PC-9 (cell line): ENCODE results near the gene ACTR1B. TPM values are rescaled to one million over a fixed set of nuclear protein-coding genes. Genes with fewer than 3 reads are reported as not detected.
A peak's percentile ranks its signal among the peaks of the same experiment; 100 is the strongest.

ENCODE experiments used
- BruUV-seq: library from RNA; stranded (reverse); fragments of 400-500 nt; replicated peaks from 2 replicates; lab custom pipeline; 2021; lab: Mats Ljungman, UMichigan
- CTCF ChIA-PET: fragments of 300-600 bp; sonication (Branson Sonifier 250); formaldehyde crosslinking; loops from one replicate; lab custom pipeline; 2022; ENCODE audit warnings: antibody characterized with exemption; lab: Charles Lee
- POLR2A ChIA-PET: fragments of 300-600 bp; sonication (Branson Sonifier 250); formaldehyde crosslinking; loops from one replicate; lab custom pipeline; 2022; ENCODE audit warnings: antibody characterized with exemption; ENCODE audit not compliant: unreplicated experiment; lab: Charles Lee
- DNase-seq, 2 experiments: peaks; one replicate each; pipeline versions ENCODE4 v3.0.0 to v3.0.0-alpha.2; 2015 to 2022; ENCODE audit warnings: mixed read lengths in 1 of 2
- H2AFZ ChIP-seq: fragments of 200-600 bp; sonication (generic); 2 replicates; pipeline ENCODE4 v1.8.1; 2017; ENCODE audit warnings: antibody characterized with exemption
- H3F3A ChIP-seq: fragments of 200-600 bp; sonication (generic); 2 replicates; pipeline ENCODE4 v1.8.1; 2017; ENCODE audit warnings: antibody characterized with exemption, mild to moderate bottlenecking, low read depth; ENCODE audit not compliant: insufficient read depth
- H3K27ac ChIP-seq: fragments of 200-600 bp; sonication (generic); 2 replicates; pipeline ENCODE4 v1.6.1; 2016; ENCODE audit warnings: mixed run types
- H3K27me3 ChIP-seq: fragments of 200-600 bp; sonication (generic); 2 replicates; pipeline ENCODE4 v1.6.1; 2016; ENCODE audit warnings: low read depth, mixed run types; ENCODE audit not compliant: insufficient read depth
- H3K36me3 ChIP-seq: fragments of 200-600 bp; sonication (generic); 2 replicates; pipeline ENCODE4 v1.6.1; 2016; ENCODE audit warnings: low read depth, mixed run types
- H3K4me1 ChIP-seq: fragments of 200-600 bp; sonication (generic); replicated peaks from 2 replicates; pipeline ENCODE4 v1.6.1; 2016; ENCODE audit warnings: mixed run types; ENCODE audit not compliant: insufficient read depth
- H3K4me2 ChIP-seq: fragments of 200-600 bp; sonication (generic); 2 replicates; pipeline ENCODE4 v1.6.1; 2017; ENCODE audit warnings: mixed run types
- H3K4me3 ChIP-seq: fragments of 200-600 bp; sonication (generic); 2 replicates; pipeline ENCODE4 v1.6.1; 2016; ENCODE audit warnings: mixed run types
- H3K79me2 ChIP-seq: fragments of 200-600 bp; sonication (generic); 2 replicates; pipeline ENCODE4 v1.6.1; 2017; ENCODE audit warnings: low read depth, mixed run types
- H3K9me2 ChIP-seq: fragments of 200-600 bp; sonication (generic); 2 replicates; pipeline ENCODE4 v1.8.1; 2017; ENCODE audit warnings: mild to moderate bottlenecking; ENCODE audit not compliant: insufficient read depth
- H3K9me3 ChIP-seq: fragments of 200-600 bp; sonication (generic); 2 replicates; pipeline ENCODE4 v1.8.1; 2016; ENCODE audit warnings: low read depth; ENCODE audit not compliant: insufficient read depth
- H4K20me1 ChIP-seq: fragments of 200-600 bp; sonication (generic); 2 replicates; pipeline ENCODE4 v1.8.1; 2017; ENCODE audit not compliant: insufficient read depth
- CTCF ChIP-seq: fragments of 200-600 bp; sonication (generic); conservative IDR thresholded peaks from 2 replicates; pipeline ENCODE4 v1.6.1; 2017; ENCODE audit warnings: mixed run types, antibody characterized with exemption, mild to moderate bottlenecking, moderate library complexity
- EZH2 ChIP-seq: fragments of 200-600 bp; sonication (generic); IDR thresholded peaks from 2 replicates; pipeline ENCODE4 v1.8.0; 2017; ENCODE audit warnings: antibody characterized with exemption, low read depth
- intact Hi-C: fragments of 100-400 bp; cut with micrococcal nuclease; formaldehyde crosslinking; loops from one replicate; pipeline ENCODE4 v1.10.0; 2022; ENCODE audit not compliant: unreplicated experiment
- total RNA-seq: library from RNA; stranded (reverse); gene quantifications from 2 replicates; pipeline ENCODE4 v1.2.3, GENCODE V29; 2021

ACTR1B gene
- total RNA-seq, 1 experiment from 2014 or later, result 49.9 TPM

DNA sequence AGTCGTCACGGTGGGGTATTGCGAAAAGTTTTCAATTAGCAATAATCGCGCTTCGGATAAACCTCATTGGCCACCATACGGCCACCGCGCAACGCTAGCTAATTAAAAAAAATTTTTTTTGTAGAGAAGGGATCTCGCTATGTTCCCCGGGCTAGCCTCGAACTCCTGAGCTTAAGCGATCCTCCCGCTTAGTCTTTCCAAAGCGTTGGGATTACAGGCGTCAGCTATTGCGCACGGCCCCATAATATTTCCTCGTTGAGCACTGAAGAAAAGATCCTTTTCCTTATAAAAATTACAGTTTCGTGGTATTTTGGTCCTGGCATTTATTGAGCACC, 759 bp upstream of the ACTR1B start:
- H3F3A ChIP-seq, result peaks cover 29% of the 10 kb centered on the region
- CTCF ChIA-PET, result interaction anchor here (0.6 to 3.2 kb wide), 4 partner anchors 18 to 35 kb away, joined by 3 to 13 read pairs (median 6); partner anchors contain the start of gene COX5B
- peaks cover 29% of the 10 kb centered on the region for H3K79me2 ChIP-seq
- H4K20me1 ChIP-seq, result peaks cover 19% of the 10 kb centered on the region; the same call in 1 of the 2 replicates
- TF ChIP-seq EZH2 (no peak), CTCF (peak; percentile 33; the same call in 1 of the 2 replicates)
- peak overlapping the region; percentile 88 for H3K27ac ChIP-seq
- BruUV-seq, result TSS peak; percentile 71
- peak overlapping the region; percentile 78 for H3K4me2 ChIP-seq
- peak overlapping the region; percentile 61 for H3K4me3 ChIP-seq
- H3K9me3 ChIP-seq, result no peaks in the 10 kb centered on the region
- intact Hi-C loops, result loop anchor here (1.0 kb wide), 3 partner anchors 19 to 73 kb away; no protein-coding TSS in a partner anchor
- POLR2A ChIA-PET, result interaction anchor here (0.5 to 2.6 kb wide), 7 partner anchors 12 to 880 kb away, joined by 3 to 67 read pairs (median 5); partner anchors contain the start of gene COX5B
- H3K9me2 ChIP-seq, result no peaks in the 10 kb centered on the region
- no peaks in the 10 kb centered on the region for H3K36me3 ChIP-seq
- peak overlapping the region; percentile 85 for H2AFZ ChIP-seq
- H3K27me3 ChIP-seq, result no peaks in the 10 kb centered on the region
- H3K4me1 ChIP-seq, result peaks cover 20% of the 10 kb centered on the region
- DNase-seq, result no peak

GRCh38 chr2:97663626-97663961, 250 bp downstream of the ACTR1B start:
- ChIA-PET POLR2A (interaction anchor here (0.5 to 2.6 kb wide), 6 partner anchors 18 to 486 kb away, joined by 3 to 67 read pairs (median 3); partner anchors contain the start of gene COX5B), CTCF (interaction anchor here (0.6 to 3.2 kb wide), 4 partner anchors 17 to 73 kb away, joined by 3 to 13 read pairs (median 6); partner anchors contain the start of gene COX5B)
- intact Hi-C loops, result loop anchor here (1.0 kb wide), 1 partner anchor 28 kb away; no protein-coding TSS in a partner anchor
- Histone ChIP-seq H3K36me3 (no peaks in the 10 kb centered on the region), H3K79me2 (peaks cover 29% of the 10 kb centered on the region), H3K27me3 (no peaks in the 10 kb centered on the region), H3K9me2 (no peaks in the 10 kb centered on the region), H2AFZ (peak overlapping the region; percentile 72), H3F3A (peaks cover 29% of the 10 kb centered on the region), H3K27ac (peak overlapping the region; percentile 77), H3K4me2 (peak overlapping the region; percentile 78), H3K9me3 (no peaks in the 10 kb centered on the region), H3K4me3 (peak overlapping the region; percentile 75), H3K4me1 (peaks cover 20% of the 10 kb centered on the region), H4K20me1 (peaks cover 19% of the 10 kb centered on the region; the same call in 1 of the 2 replicates)
- BruUV-seq, result no TSS peak
- DNase-seq, result no peak
- TF ChIP-seq EZH2, result no peak
- no peak for TF ChIP-seq CTCF

DNA sequence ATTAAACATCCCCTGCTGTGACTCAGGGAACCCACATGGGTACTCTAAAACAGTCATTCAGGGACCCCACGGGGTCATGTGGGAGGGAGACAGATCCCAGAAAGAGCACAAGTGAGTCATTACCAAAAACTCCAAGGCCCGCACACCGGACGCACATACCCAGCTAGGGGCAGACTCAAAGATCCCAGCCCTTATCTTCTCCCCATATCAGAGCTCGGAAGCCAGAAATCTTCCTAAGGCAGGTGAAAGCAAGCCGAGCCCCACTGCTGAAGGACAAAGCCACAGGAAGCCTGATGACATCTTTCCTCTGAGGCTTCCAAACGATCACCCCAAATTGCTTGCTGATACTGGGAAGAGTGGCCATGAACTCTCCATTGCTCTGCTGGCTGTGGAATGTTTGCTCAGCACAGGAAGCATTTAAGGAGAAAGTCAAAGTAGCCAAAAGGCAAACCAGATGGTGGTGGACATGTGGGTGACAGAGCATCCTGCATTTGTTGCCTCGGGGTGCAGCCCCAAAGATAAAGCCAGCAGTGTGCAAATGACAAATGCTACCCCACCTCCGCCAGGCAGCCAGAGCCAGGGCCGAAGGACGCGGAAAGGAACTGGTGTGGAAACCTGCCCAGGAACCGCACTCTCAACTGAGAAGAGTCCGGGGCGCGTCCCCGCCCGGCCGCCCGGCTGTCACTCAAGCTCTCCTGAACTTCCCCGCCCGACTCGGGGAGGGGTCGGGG, 784 bp downstream of the ACTR1B start:
- POLR2A ChIA-PET, result interaction anchor here (0.5 to 2.6 kb wide), 3 partner anchors 17 to 115 kb away, joined by 3 to 67 read pairs (median 4); partner anchors contain the start of gene COX5B
- no peaks in the 10 kb centered on the region for H3K27me3 ChIP-seq
- TSS peak; percentile 60 for BruUV-seq
- H3K9me3 ChIP-seq, result no peaks in the 10 kb centered on the region
- peaks cover 29% of the 10 kb centered on the region for H3K79me2 ChIP-seq
- H3K9me2 ChIP-seq, result no peaks in the 10 kb centered on the region
- CTCF ChIA-PET, result interaction anchor here (0.6 to 3.2 kb wide), 2 partner anchors 17 to 72 kb away, joined by 3 to 13 read pairs; partner anchors contain the start of gene COX5B
- intact Hi-C loops, result loop anchor here (1.0 kb wide), 1 partner anchor 28 kb away; no protein-coding TSS in a partner anchor
- peaks cover 19% of the 10 kb centered on the region for H4K20me1 ChIP-seq
- DNase-seq, result peak; percentile 71 to 95
- peak overlapping the region; percentile 72 for H2AFZ ChIP-seq
- peak overlapping the region; percentile 78 for H3K4me2 ChIP-seq
- peaks cover 20% of the 10 kb centered on the region for H3K4me1 ChIP-seq
- no peaks in the 10 kb centered on the region for H3K36me3 ChIP-seq
- H3F3A ChIP-seq, result peaks cover 29% of the 10 kb centered on the region
- H3K4me3 ChIP-seq, result peak overlapping the region; percentile 75
- peak overlapping the region; percentile 77 for H3K27ac ChIP-seq
- 0 out of 2 replicates have a peak, but pooled peaks have one; percentile 15 for TF ChIP-seq CTCF
- no peak for TF ChIP-seq EZH2
